Measurements from ENCODE around the gene SPECC1L. TPM values are rescaled to one million over a fixed set of nuclear protein-coding genes. Genes with fewer than 3 reads are reported as not detected.

The SPECC1L gene
- total and polyA plus RNA-seq, 2 of the 8 experiments (the other 6 are each of a cell fraction or from before 2014, with no cell fraction given) = 15.7 to 61.6 TPM

DNA sequence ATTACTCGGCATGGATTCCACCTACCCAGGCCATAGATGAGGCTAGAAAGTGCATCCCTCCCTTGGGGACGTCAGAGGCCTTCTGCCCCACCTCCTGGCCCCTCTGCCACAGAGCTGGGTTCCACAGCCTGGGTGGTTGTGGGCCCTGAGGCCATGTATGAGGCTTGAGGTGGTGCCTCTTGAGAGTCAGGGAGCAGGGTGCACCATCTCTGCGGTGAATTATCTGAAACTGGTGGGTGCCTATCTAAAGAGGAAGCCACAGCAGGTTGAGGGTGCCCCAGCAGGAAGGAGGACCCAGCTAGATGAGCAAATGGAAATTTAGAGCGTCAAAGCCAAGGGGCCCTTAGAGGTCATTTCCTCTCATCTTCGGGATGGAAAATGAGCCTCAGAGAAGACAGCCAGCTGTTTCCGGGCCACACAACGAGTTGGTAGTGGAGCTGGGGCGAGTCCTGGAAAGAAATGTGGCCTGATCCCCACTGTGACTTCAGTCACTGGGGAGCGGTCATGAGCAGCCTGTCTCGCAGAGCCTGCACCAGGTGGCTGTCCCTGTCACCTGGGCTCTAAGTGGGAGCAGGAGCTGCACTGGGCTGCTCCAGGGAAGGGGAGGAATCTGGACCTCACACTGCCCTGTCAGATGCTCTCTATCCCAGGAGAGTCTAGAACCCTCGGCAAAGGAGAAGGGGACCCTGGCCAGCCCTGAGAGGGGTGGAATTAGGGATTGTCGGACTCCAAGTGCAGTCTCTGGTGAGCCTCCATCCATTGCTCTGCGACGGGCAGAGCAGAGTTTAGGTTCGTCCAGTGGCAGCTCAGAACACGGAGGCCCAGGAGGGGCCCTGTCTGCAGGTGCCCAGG, 164.1 kb downstream of the SPECC1L start:
- Histone ChIP-seq H3K4me2 (ENCODE audit: insufficient read depth in 1 of 2, low read depth in 2 of 2, low read length in 2 of 2) (no peak overlapping the region), H3K79me1 (ENCODE audit: low read depth, low read length) (no peaks in the 10 kb centered on the region), H3K4me1 (replicated peaks in 1 of 4; ENCODE audit: control insufficient read depth in 3 of 4, insufficient read depth in 4 of 4, low read length in 3 of 4) (no peaks in the 10 kb centered on the region; a peak in 1 of 7 replicates), H2AK5ac (ENCODE audit: low read depth, low read length) (no peak overlapping the region), H3K56ac (replicated peaks; ENCODE audit: insufficient read length, low read depth, low read length) (no peak overlapping the region), H3K23ac (ENCODE audit: insufficient read length) (no peak overlapping the region), H3K9ac (replicated peaks in 1 of 4; ENCODE audit: extremely low read depth in 1 of 4, low read depth in 3 of 4, low read length in 3 of 4) (no peak overlapping the region), H3K9me3 (ENCODE audit: insufficient read depth in 2 of 2, low read depth in 1 of 2, low read length in 1 of 2) (no peaks in the 10 kb centered on the region), H3K4me3 (ENCODE audit: extremely low read depth in 1 of 4, insufficient read depth in 2 of 4, low read depth in 3 of 4, low read length in 4 of 4) (no peak overlapping the region), H4K5ac (ENCODE audit: insufficient read length, low read depth, low read length) (no peak overlapping the region), H2AFZ (ENCODE audit: low read length) (no peak overlapping the region), H3K18ac (ENCODE audit: extremely low read depth, low read length) (no peak overlapping the region), H3K14ac (ENCODE audit: insufficient read length) (no peak overlapping the region), H4K8ac (ENCODE audit: extremely low read depth, insufficient read depth, low read length) (no peak overlapping the region), H3K36me3 (ENCODE audit: control insufficient read depth in 2 of 4, insufficient read depth in 4 of 4, low read length in 3 of 4) (no peaks in the 10 kb centered on the region), H4K20me1 (replicated peaks in 1 of 2; ENCODE audit: control insufficient read depth in 1 of 2, insufficient read depth in 2 of 2, low read length in 2 of 2) (no peaks in the 10 kb centered on the region), H3K23me2 (ENCODE audit: low read depth, low read length) (no peaks in the 10 kb centered on the region), H3K27ac (ENCODE audit: low read depth, low read length) (no peak overlapping the region), H4K91ac (replicated peaks; ENCODE audit: insufficient read length, low read length) (no peak overlapping the region), H2BK15ac (ENCODE audit: low read length) (no peak overlapping the region), H2BK120ac (replicated peaks; ENCODE audit: low read depth, low read length) (no peak overlapping the region), H2BK12ac (ENCODE audit: low read depth, low read length) (no peak overlapping the region), H2BK20ac (ENCODE audit: low read length) (no peak overlapping the region), H2BK5ac (ENCODE audit: low read depth, low read length) (no peak overlapping the region), H3K27me3 (replicated peaks in 1 of 4; ENCODE audit: control insufficient read depth in 3 of 4, extremely low read depth in 1 of 4, insufficient read depth in 3 of 4, low read length in 3 of 4) (no peaks in the 10 kb centered on the region; a peak in 1 of 7 replicates), H3K4ac (replicated peaks; ENCODE audit: insufficient read length, low read depth, low read length) (no peak overlapping the region), H3K79me2 (ENCODE audit: control insufficient read depth in 1 of 2, insufficient read depth in 2 of 2, low read length in 2 of 2) (no peaks in the 10 kb centered on the region)
- POLR2A ChIA-PET (ENCODE audit: partially characterized antibody) = interaction anchor here (0.6 to 1.1 kb wide), 2 partner anchors 22 to 82 kb away, joined by 3 read pairs; no protein-coding TSS in a partner anchor
- FAIRE-seq (no peak), DNase-seq (ENCODE audit: low read depth in 1 of 2, low spot score in 2 of 2) (no peak)
- CTCF ChIA-PET (ENCODE audit: partially characterized antibody) = interaction anchor here (0.7 to 10.8 kb wide), 12 partner anchors 10 to 87 kb away, joined by 3 to 114 read pairs (median 6); no protein-coding TSS in a partner anchor
- WGBS, 2 experiments (ENCODE audit: extremely low coverage in 1 of 2, insufficient coverage in 1 of 2, insufficient read length in 1 of 2, insufficient replicate concordance in 2 of 2, low coverage in 1 of 2, low lambda C conversion rate in 2 of 2, missing lambda C conversion rate in 1 of 2) = 88% methylated on average over 16 of the region's 16 CpGs; no CpG with 5 or more reads in 1 of the 2 experiments
- TF ChIP-seq TEAD4 (IDR thresholded peaks at IDR 0.05; ENCODE audit: low read depth, low read length) = no peak
- no peak for TF ChIP-seq SP1 (IDR thresholded peaks at IDR 0.05; ENCODE audit: low read depth, low read length)
- no peak for TF ChIP-seq HDAC6 (IDR thresholded peaks at IDR 0.05; ENCODE audit: low read depth, low read length)
- no peak for TF ChIP-seq CREB1 (IDR thresholded peaks at IDR 0.05)
- TF ChIP-seq TCF12 (IDR thresholded peaks at IDR 0.05; ENCODE audit: low read depth, low read length) = no peak
- TF ChIP-seq CBX8 (IDR thresholded peaks at IDR 0.05; ENCODE audit: borderline replicate concordance, low read depth, low read length) = no peak
- no peak for TF ChIP-seq KDM5A (IDR thresholded peaks at IDR 0.05; ENCODE audit: low read length)
- no peak for TF ChIP-seq POU5F1 (IDR thresholded peaks at IDR 0.05; ENCODE audit: low read depth, low read length)
- TF ChIP-seq ASH2L (IDR thresholded peaks at IDR 0.05; ENCODE audit: low read length) = no peak
- TF ChIP-seq, protein P1, sequence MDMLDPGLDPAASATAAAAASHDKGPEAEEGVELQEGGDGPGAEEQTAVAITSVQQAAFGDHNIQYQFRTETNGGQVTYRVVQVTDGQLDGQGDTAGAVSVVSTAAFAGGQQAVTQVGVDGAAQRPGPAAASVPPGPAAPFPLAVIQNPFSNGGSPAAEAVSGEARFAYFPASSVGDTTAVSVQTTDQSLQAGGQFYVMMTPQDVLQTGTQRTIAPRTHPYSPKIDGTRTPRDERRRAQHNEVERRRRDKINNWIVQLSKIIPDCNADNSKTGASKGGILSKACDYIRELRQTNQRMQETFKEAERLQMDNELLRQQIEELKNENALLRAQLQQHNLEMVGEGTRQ (IDR thresholded peaks at IDR 0.05; ENCODE audit: low read length) = no peak
- no peak for TF ChIP-seq SUZ12 (IDR thresholded peaks at IDR 0.05; ENCODE audit: low read length)
- no peak for TF ChIP-seq CHD1 (IDR thresholded peaks at IDR 0.05; ENCODE audit: low read depth, low read length)
- no peak for TF ChIP-seq PHF8 (conservative IDR thresholded peaks at IDR 0.05; ENCODE audit: low read depth, low read length)
